A673 (cell line): Measurements from ENCODE around the gene PXDC1. TPM values are rescaled to one million over a fixed set of nuclear protein-coding genes. Genes with fewer than 3 reads are reported as not detected.

Experiments used
- BruUV-seq: library from RNA; stranded (reverse); fragments of 400-500 nt; replicated peaks from 2 replicates; lab custom pipeline; 2021; lab: Mats Ljungman, UMichigan
- CTCF ChIA-PET: fragments of 300-600 bp; sonication (Branson Sonifier 250); formaldehyde crosslinking; loops from one replicate; lab custom pipeline; 2022; ENCODE audit warnings: antibody characterized with exemption; lab: Charles Lee
- POLR2A ChIA-PET: fragments of 300-600 bp; sonication (Branson Sonifier 250); formaldehyde crosslinking; loops from one replicate; lab custom pipeline; 2022; ENCODE audit warnings: antibody characterized with exemption; ENCODE audit not compliant: low non-redundant PET; lab: Charles Lee
- DNase-seq: peaks from one replicate; pipeline ENCODE4 v3.0.0-alpha.2; 2015; ENCODE audit warnings: low spot score
- H3K27ac ChIP-seq: fragments of 200-600 bp; sonication (generic); 2 replicates; pipeline ENCODE4 v1.5.1; 2016; ENCODE audit warnings: mixed run types, low read depth, mild to moderate bottlenecking, mixed read lengths, antibody characterized with exemption, low read length; ENCODE audit not compliant: poor library complexity, severe bottlenecking
- H3K27me3 ChIP-seq: fragments of 200-600 bp; sonication (generic); replicated peaks from 2 replicates; pipeline ENCODE4 v1.6.1; 2017; ENCODE audit warnings: mixed run types, low read depth, mild to moderate bottlenecking, mixed read lengths, antibody characterized with exemption, low read length; ENCODE audit not compliant: insufficient read depth, poor library complexity
- H3K36me3 ChIP-seq: fragments of 200-600 bp; sonication (generic); 2 replicates; pipeline ENCODE4 v1.6.1; 2016; ENCODE audit warnings: mixed run types, mild to moderate bottlenecking, mixed read lengths, antibody characterized with exemption, low read length; ENCODE audit not compliant: insufficient read depth, poor library complexity, severe bottlenecking
- H3K4me1 ChIP-seq: fragments of 200-600 bp; sonication (generic); 2 replicates; pipeline ENCODE4 v1.6.1; 2017; ENCODE audit warnings: mixed run types, mild to moderate bottlenecking, mixed read lengths, antibody characterized with exemption, low read length; ENCODE audit not compliant: insufficient read depth, poor library complexity, severe bottlenecking
- H3K4me3 ChIP-seq: fragments of 200-600 bp; sonication (generic); 2 replicates; pipeline ENCODE4 v1.5.1; 2016; ENCODE audit warnings: low read depth, mixed run types, mild to moderate bottlenecking, mixed read lengths, low read length; ENCODE audit not compliant: poor library complexity, severe bottlenecking
- H3K9me3 ChIP-seq: fragments of 200-600 bp; sonication (generic); 2 replicates; pipeline ENCODE4 v1.6.1; 2016; ENCODE audit warnings: mixed run types, low read depth, mild to moderate bottlenecking, mixed read lengths, antibody characterized with exemption, low read length; ENCODE audit not compliant: poor library complexity, severe bottlenecking
- EZH2 ChIP-seq: fragments of 200-600 bp; sonication (generic); IDR thresholded peaks from 2 replicates; pipeline ENCODE4 v1.6.1; 2017; ENCODE audit warnings: borderline replicate concordance, low read depth, mild to moderate bottlenecking, mixed read lengths, antibody characterized with exemption, low read length; ENCODE audit not compliant: poor library complexity, severe bottlenecking
- intact Hi-C: fragments of 100-400 bp; cut with micrococcal nuclease; formaldehyde crosslinking; loops from one replicate; pipeline ENCODE4 v1.10.0; 2022; ENCODE audit not compliant: unreplicated experiment
- total RNA-seq: library from RNA; stranded (reverse); gene quantifications from 2 replicates; pipeline ENCODE4 v1.2.3, GENCODE V29; 2021
- TF ChIP-seq, protein P1 (sequence below): fragments of 300-800, 200-600 bp; sonication (generic); conservative IDR thresholded peaks from 2 replicates; pipeline ENCODE4 v1.5.1; 2017; ENCODE audit warnings: low read depth, mild to moderate bottlenecking, antibody characterized with exemption, low read length, moderate library complexity, mixed read lengths

The PXDC1 gene
- total RNA-seq, 1 experiment from 2014 or later: 5.2 TPM

DNA sequence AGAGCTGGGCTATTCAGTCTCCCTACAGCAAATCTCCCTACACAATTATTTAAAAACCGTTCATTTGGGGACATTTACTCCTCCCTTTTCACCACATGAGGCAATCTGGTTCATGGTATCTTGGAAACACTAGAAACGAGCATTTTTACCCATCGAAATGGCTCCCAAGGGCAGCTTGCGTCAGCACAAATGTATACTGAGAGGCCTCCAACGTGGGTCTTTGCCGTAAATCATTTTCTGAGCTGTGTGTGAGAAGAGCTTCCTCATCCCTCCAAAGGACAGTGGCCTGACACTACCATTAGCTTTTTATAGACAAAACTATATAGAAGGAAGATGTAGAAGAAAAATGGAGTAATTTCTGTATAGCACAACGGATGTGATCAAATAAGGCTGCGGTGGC lies 30.0 kb upstream of the PXDC1 start:
- no peaks in the 10 kb centered on the region for H3K27me3 ChIP-seq
- H3K4me3 ChIP-seq: no peak overlapping the region
- TF ChIP-seq EZH2: no peak
- TF ChIP-seq, protein P1, sequence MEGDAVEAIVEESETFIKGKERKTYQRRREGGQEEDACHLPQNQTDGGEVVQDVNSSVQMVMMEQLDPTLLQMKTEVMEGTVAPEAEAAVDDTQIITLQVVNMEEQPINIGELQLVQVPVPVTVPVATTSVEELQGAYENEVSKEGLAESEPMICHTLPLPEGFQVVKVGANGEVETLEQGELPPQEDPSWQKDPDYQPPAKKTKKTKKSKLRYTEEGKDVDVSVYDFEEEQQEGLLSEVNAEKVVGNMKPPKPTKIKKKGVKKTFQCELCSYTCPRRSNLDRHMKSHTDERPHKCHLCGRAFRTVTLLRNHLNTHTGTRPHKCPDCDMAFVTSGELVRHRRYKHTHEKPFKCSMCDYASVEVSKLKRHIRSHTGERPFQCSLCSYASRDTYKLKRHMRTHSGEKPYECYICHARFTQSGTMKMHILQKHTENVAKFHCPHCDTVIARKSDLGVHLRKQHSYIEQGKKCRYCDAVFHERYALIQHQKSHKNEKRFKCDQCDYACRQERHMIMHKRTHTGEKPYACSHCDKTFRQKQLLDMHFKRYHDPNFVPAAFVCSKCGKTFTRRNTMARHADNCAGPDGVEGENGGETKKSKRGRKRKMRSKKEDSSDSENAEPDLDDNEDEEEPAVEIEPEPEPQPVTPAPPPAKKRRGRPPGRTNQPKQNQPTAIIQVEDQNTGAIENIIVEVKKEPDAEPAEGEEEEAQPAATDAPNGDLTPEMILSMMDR: no peak
- ChIA-PET POLR2A (no interaction called here), CTCF (no interaction called here)
- BruUV-seq: no TSS peak
- no peaks in the 10 kb centered on the region for H3K9me3 ChIP-seq
- DNase-seq: no peak
- no peak overlapping the region for H3K27ac ChIP-seq
- no peaks in the 10 kb centered on the region for H3K4me1 ChIP-seq
- intact Hi-C loops: no loop called here
- no peaks in the 10 kb centered on the region for H3K36me3 ChIP-seq

DNA sequence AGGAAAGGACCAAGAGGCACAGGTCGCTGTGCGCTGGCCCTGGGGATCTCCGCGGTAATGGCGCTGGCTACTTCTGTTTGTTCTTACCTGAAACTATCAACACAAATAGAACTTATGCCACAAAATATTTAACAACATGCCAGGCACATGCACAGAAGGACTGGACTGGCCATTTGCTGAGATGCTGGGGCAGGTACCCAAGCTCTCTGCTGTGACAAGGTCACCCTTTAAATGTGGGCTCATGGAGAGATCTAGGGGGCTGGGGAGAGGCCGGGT lies 28.0 kb upstream of the PXDC1 start:
- CTCF ChIA-PET: no interaction called here
- Histone ChIP-seq H3K27me3 (no peaks in the 10 kb centered on the region), H3K27ac (no peak overlapping the region), H3K4me1 (no peaks in the 10 kb centered on the region), H3K4me3 (no peak overlapping the region), H3K36me3 (no peaks in the 10 kb centered on the region), H3K9me3 (no peaks in the 10 kb centered on the region)
- POLR2A ChIA-PET: no interaction called here
- no peak for DNase-seq
- TF ChIP-seq EZH2: no peak
- TF ChIP-seq, protein P1: no peak
- intact Hi-C loops: no loop called here
- no TSS peak for BruUV-seq

DNA sequence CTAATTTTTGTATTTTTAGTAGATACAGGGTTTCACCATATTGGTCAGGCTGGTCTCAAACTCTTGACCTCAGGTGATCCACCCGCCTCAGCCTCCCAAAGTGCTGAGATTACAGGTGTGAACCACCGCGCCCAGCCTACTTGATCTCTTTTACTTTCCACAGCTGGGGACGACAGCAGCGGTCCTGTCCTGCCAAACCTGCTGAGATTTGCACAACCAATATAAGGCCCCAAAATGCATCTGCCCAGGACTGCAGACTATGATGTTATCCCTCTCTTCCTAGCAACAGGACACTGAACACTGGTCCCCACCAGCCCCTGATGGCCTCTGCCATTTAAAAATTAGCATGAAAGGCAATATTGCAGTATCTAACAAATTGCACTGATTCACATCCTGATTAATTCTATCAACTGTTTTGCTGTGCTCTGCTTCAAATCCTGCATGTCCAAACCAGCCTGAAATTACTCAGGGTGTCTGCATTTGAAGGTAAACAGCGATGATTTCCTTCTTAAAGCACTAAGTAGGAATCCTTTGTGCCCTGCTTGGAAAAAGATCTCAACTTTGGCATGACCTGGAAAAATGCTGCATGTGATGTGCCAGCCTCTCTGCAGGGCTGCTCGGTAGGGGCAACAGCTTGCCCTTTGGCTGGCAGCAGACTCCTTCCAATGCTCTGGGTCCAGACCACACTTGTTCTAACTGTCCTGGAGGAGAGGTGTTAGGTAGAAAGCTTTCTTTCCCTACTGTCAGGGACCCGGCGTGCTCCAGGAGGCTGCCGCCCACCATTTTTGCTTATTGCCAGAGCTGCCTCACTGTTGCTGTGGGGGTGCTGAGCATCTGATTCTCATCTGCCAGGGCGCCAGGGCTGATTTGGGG lies 27.4 kb upstream of the PXDC1 start:
- intact Hi-C loops: no loop called here
- POLR2A ChIA-PET: no interaction called here
- TF ChIP-seq, protein P1: no peak
- no peak for TF ChIP-seq EZH2
- peaks cover under 1% of the 10 kb centered on the region for H3K4me1 ChIP-seq
- no peak overlapping the region for H3K4me3 ChIP-seq
- no peaks in the 10 kb centered on the region for H3K9me3 ChIP-seq
- no peaks in the 10 kb centered on the region for H3K36me3 ChIP-seq
- DNase-seq: no peak
- no peak overlapping the region for H3K27ac ChIP-seq
- CTCF ChIA-PET: no interaction called here
- BruUV-seq: no TSS peak
- no peaks in the 10 kb centered on the region for H3K27me3 ChIP-seq
